ENCODE results near the gene AKAP1. TPM values are rescaled to one million over a fixed set of nuclear protein-coding genes. Genes with fewer than 3 reads are reported as not detected.

AKAP1 gene
- total RNA-seq, 2 donors from 2014 or later: 11.6 to 18.5 TPM

- Mint-ChIP-seq H3K36me3 (ENCODE audit: low read depth) (peaks cover 2% of the 10 kb centered on the region), H3K4me1 (peaks cover 9% of the 10 kb centered on the region), H3K9me3 (peaks cover 12% of the 10 kb centered on the region), H3K4me3 (no peak overlapping the region), H3K27ac (peak overlapping the region; percentile 9), H3K27me3 (ENCODE audit: insufficient read depth) (no peaks in the 10 kb centered on the region)
- no peak overlapping the region for H3K4me3 ChIP-seq (ENCODE audit: low read length)
- no peak for TF ChIP-seq CTCF (conservative IDR thresholded peaks at IDR 0.05)
- WGBS, 2 experiments (ENCODE audit: insufficient coverage in 1 of 2, insufficient read length in 1 of 2): 88 to 93% methylated on average over 2 to 4 of the region's 4 CpGs
- H3K27me3 ChIP-seq (ENCODE audit: control insufficient read depth, insufficient read depth, low read length, poor library complexity, severe bottlenecking): no peaks in the 10 kb centered on the region
- H3K27ac ChIP-seq (ENCODE audit: low read depth, low read length): no peak overlapping the region
- peaks cover 9% of the 10 kb centered on the region for H3K9me3 ChIP-seq (ENCODE audit: control insufficient read depth, low read length)
- H3K36me3 ChIP-seq (ENCODE audit: control insufficient read depth, insufficient read depth, low read length): no peaks in the 10 kb centered on the region
- no peak overlapping the region for H3K9ac ChIP-seq (ENCODE audit: extremely low read depth, low read length, poor library complexity, severe bottlenecking)
- peak; percentile 45 for DNase-seq
- H3K4me1 ChIP-seq (ENCODE audit: control insufficient read depth, insufficient read depth, low read length): no peaks in the 10 kb centered on the region
These were observed 73.3 kb downstream of the AKAP1 start for GRCh38 chr17:57158325-57158724.

- Histone ChIP-seq H3K27me3 (ENCODE audit: control insufficient read depth, insufficient read depth, low read length, poor library complexity, severe bottlenecking) (no peaks in the 10 kb centered on the region), H3K27ac (ENCODE audit: low read depth, low read length) (no peak overlapping the region), H3K9ac (ENCODE audit: extremely low read depth, low read length, poor library complexity, severe bottlenecking) (no peak overlapping the region), H3K4me1 (ENCODE audit: control insufficient read depth, insufficient read depth, low read length) (no peaks in the 10 kb centered on the region), H3K9me3 (ENCODE audit: control insufficient read depth, low read length) (peaks cover 9% of the 10 kb centered on the region), H3K36me3 (ENCODE audit: control insufficient read depth, insufficient read depth, low read length) (no peaks in the 10 kb centered on the region), H3K4me3 (ENCODE audit: low read length) (no peak overlapping the region)
- 100% methylated on average over 1 of the region's 1 CpG; no CpG with 5 or more reads in 1 of the 2 experiments for WGBS, 2 experiments (ENCODE audit: insufficient coverage in 1 of 2, insufficient read length in 1 of 2)
- Mint-ChIP-seq H3K9me3 (peaks cover 12% of the 10 kb centered on the region), H3K4me3 (no peak overlapping the region), H3K27me3 (ENCODE audit: insufficient read depth) (no peaks in the 10 kb centered on the region), H3K4me1 (peaks cover 9% of the 10 kb centered on the region), H3K36me3 (ENCODE audit: low read depth) (peaks cover 2% of the 10 kb centered on the region), H3K27ac (no peak overlapping the region)
- DNase-seq: peak; percentile 15
- TF ChIP-seq CTCF (conservative IDR thresholded peaks at IDR 0.05): no peak
These were observed 73.7 kb downstream of the AKAP1 start for GRCh38 chr17:57158795-57159194.

- Histone ChIP-seq H3K36me3 (ENCODE audit: control insufficient read depth, insufficient read depth, low read length) (no peaks in the 10 kb centered on the region), H3K9ac (ENCODE audit: extremely low read depth, low read length, poor library complexity, severe bottlenecking) (no peak overlapping the region), H3K27me3 (ENCODE audit: control insufficient read depth, insufficient read depth, low read length, poor library complexity, severe bottlenecking) (no peaks in the 10 kb centered on the region), H3K4me1 (ENCODE audit: control insufficient read depth, insufficient read depth, low read length) (no peaks in the 10 kb centered on the region), H3K9me3 (ENCODE audit: control insufficient read depth, low read length) (peaks cover 9% of the 10 kb centered on the region), H3K27ac (ENCODE audit: low read depth, low read length) (no peak overlapping the region), H3K4me3 (ENCODE audit: low read length) (no peak overlapping the region)
- H3K36me3 Mint-ChIP-seq (ENCODE audit: low read depth): peaks cover 2% of the 10 kb centered on the region
- DNase-seq: no peak
- peaks cover 12% of the 10 kb centered on the region for H3K9me3 Mint-ChIP-seq
- H3K27ac Mint-ChIP-seq: no peak overlapping the region
- WGBS, 2 experiments (ENCODE audit: insufficient coverage in 1 of 2, insufficient read length in 1 of 2): 94 to 95% methylated on average over 3 of the region's 3 CpGs
- peaks cover 9% of the 10 kb centered on the region for H3K4me1 Mint-ChIP-seq
- no peak for TF ChIP-seq CTCF (conservative IDR thresholded peaks at IDR 0.05)
- H3K4me3 Mint-ChIP-seq: no peak overlapping the region
- no peaks in the 10 kb centered on the region for H3K27me3 Mint-ChIP-seq (ENCODE audit: insufficient read depth)
These were observed 75.6 kb downstream of the AKAP1 start for GRCh38 chr17:57160624-57161023.

Data from endodermal cell (in vitro differentiated cells).